NCI-H1930 (cell line): ENCODE data around the gene CCDC107.
"Not testable (repeated sequence)": the region's sequence is repeated elsewhere in the genome, so short reads cannot be mapped to it uniquely, and the experiment has no call there.

ENCODE experiments used
- DNase-seq, 2 experiments: peaks; one replicate each; lab custom pipeline; 2025; lab: John Stamatoyannopoulos, UW

CCDC107 gene

GRCh38 chr9:35637427-35637955, 20.6 kb upstream of the CCDC107 start:
- DNase-seq: not testable (repeated sequence)

DNA sequence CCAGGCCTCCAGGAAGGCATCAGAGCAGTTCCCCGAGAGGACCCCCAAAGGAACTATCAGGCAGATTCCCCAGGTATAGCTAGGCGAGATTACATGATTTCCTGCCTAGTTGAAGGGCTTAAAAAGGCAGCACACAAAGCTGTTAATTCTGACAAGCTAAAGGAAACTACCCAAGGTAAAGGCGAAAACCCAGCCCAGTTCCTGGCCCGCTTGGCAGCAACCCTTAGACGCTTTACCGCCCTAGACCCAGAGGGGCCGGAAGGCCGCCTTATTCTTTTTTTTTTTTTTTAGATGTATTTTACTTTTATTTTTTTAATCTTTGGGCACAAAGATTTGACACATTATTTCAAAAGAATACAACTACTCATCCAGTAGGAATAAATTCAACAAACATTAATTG, 19.3 kb upstream of the CCDC107 start:
- not testable (repeated sequence) for DNase-seq

DNA sequence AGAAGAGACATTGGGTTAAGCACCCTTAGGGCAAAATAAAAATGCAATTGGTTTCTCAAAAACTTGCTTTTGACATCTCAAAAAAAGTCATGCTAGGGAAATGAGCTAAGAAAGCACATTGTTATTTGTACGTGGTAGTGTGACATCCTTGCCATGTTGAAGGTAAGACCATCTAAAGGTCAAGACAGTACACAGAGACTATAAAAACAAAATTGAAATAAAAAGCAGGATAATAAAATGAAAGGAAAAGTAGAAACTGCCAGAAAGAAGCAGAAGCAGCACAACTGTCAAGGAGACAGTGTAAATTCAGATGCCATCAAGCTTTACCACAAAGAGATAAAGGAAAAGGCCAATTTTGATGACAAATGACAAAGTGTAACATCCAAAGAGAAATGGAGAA, 18.9 kb upstream of the CCDC107 start:
- DNase-seq: not testable (repeated sequence)

GRCh38 chr9:35639631-35640030, 18.5 kb upstream of the CCDC107 start:
- DNase-seq: no peak

DNA sequence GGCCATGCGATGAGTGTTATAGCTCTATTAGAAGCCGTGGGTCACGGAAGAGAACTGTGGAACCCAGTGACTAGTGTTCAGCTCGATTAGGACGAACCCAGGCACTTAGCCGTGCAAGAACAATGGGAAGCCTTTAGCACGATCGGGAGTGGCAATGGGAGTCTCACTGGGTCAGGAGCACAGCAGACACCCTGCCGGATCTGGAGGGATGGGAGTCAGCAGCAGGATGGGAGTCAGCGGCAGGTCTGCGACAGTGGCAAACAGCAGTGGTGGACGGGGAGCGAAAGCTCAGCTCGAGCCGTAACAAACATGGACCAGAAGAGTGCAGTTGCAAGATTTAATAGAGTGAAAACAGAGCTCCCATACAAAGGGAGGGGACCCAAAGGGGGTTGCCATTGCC, 17.7 kb upstream of the CCDC107 start:
- not testable (repeated sequence) for DNase-seq

DNA sequence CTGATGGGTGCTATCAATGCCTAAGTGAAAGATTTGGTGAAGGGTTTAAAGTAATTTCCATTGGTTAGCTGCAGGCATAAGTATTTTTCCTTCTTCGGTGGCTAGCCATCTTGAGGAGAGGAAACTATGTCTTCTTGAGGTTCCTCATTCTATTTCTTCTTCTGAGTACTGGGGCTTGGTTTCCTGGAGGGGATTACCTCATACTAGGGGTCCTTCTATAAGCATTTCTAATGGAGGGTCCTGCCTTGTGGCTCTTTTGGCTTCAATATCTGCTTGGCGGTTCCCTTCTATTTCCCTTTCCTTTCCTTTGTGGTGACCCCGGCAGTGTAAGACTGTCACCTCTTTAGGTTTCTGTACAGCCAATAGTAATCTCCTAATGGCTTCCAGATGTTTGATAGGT, 16.6 kb upstream of the CCDC107 start:
- not testable (repeated sequence) for DNase-seq

DNA sequence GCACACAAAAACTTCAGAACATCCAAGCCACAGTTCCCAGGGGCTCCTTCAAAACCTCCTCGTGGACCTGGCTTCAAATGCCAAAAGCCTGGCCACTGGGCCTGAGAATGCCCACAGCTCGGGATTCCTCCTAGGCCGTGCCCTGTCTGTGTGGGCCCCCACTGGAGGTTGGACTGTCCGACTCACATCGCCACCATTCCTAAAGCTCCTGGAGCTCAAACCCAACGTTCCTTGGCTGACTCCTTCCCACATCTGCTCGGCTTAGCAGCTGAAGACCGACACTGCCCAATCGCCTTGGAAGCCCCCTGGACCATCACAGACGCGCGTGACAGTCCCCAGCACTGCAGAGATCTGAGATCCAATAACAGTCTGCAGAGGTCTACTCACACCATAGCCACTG, 15.0 kb upstream of the CCDC107 start:
- DNase-seq: no peak

GRCh38 chr9:35645736-35646135, 12.4 kb upstream of the CCDC107 start:
- DNase-seq: not testable (repeated sequence)

GRCh38 chr9:35646153-35646532, 11.9 kb upstream of the CCDC107 start:
- DNase-seq: no peak

DNA sequence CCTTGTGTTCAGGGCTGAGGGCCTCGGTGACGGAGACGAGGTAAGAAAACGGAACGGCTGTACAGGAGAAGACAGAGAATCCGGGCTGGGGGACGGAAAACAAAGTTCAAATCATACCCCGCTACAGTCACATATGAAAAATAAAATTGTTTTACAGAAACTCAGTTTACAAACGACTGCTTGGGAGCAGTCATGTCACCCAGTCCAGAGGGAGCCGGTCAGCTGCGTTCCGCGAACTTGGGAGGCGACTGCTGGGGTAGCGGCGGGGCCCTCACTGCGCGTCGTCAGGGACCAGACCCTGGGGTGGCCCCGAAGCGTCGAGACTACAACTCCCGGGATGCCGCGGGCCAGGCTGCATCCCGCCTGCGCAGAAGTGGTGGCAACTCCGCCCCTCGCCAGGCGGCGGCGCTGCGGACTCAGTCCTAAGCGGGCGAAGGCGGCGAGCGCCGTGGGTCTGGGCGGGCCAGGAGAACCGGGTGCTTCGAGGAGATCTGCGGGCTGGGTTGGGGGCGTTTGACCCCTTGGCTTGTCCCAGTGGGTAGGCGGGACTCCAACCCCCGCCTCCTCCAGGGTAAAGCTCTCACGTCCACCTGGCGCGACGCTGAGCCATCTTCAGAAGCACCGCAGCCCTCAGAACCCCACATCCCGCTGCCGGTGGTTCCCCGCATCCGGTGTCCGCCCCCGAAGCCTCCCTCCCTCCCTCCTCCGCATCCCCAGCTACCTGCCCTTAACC, 11.4 kb upstream of the CCDC107 start:
- peak; percentile 88 to 92 for DNase-seq

DNA sequence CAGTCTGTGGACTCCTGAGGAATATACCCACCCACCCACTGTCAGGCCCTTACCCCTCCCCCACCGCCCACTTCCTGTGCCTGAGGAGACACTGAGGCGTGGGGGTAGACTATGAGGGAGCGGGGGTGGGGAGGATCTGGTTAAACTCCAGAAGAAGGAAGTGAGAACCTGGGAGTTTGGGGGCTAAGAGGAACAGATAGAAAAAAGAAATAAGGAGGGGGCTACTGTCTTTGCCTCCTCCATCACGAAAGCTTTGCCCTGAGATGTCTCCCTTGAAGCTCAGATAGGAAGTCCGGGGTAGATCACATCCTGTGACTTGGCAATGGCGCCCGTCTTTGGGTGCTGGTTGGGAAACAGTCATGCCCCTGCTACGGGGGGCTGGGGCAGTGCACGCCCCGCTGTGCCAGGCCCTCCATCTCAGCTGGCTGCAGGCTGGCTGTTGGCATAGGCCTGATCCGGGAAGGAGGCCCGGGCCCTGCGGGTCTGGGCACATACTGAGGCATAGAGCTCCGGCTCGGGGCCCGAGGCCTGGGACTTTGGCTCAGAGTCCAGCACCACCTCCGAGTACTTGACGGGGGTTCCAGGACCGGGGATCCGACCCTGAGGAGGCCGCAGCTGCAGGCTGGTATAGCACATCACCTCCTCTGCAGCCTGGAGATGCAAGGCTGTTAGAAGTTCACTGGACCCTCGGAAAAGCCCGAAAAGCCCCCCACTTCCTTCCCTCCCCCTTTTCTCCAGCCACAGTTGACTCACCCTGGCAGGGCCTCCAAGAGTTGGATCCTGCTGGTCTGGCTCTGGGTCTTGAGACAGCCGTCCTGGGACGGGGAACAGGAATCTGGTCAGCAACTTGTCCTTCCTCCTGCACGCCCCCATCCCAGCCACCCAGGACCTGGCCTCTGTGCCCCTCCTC, 8.4 kb upstream of the CCDC107 start:
- DNase-seq: no peak

DNA sequence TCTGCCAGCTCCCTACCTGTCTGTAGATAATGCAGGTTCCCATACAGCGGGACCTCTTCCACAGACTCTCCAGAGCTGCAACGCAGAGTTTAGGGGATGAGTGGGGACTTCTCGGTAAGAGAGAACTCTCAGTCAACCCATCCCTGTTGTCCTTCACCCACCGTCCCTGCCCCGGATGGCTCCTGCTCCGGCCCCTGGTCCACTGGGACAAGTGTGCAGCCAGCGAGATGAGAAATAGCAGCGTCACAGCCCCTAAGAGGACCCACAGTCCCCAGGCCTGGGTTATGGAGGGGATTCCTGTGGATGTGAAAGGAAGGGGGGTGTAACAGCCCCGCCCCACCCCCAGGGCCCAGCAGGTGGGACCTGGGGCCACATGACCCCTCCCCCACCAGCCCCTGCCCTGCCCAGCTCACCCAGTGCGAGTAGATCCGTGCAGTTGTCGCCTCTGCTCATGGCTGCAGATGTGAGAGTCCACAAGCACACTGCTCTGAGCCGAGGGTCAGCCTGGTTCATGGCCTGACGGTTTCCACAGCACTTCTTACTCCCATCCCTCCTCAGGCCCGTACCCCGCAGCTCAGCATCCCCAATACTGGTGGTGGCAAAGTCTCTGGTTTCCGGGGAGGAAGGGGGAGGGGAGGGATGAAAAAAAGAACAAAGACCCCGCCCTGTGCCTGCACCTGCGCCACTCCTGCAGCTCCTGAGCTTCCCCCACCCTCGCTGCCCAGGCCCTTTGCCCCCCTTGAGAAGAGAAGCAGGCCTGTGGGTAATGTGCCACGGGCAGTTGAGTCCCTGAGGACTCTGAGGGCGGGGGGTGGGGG, 7.5 kb upstream of the CCDC107 start, which contains the start of gene SIT1:
Gene SIT1, minus strand, starts transcription at position 591 of the 818 bp plus-strand sequence. Its CDS starts 78 bp downstream, at position 513.
- DNase-seq: no peak

DNA sequence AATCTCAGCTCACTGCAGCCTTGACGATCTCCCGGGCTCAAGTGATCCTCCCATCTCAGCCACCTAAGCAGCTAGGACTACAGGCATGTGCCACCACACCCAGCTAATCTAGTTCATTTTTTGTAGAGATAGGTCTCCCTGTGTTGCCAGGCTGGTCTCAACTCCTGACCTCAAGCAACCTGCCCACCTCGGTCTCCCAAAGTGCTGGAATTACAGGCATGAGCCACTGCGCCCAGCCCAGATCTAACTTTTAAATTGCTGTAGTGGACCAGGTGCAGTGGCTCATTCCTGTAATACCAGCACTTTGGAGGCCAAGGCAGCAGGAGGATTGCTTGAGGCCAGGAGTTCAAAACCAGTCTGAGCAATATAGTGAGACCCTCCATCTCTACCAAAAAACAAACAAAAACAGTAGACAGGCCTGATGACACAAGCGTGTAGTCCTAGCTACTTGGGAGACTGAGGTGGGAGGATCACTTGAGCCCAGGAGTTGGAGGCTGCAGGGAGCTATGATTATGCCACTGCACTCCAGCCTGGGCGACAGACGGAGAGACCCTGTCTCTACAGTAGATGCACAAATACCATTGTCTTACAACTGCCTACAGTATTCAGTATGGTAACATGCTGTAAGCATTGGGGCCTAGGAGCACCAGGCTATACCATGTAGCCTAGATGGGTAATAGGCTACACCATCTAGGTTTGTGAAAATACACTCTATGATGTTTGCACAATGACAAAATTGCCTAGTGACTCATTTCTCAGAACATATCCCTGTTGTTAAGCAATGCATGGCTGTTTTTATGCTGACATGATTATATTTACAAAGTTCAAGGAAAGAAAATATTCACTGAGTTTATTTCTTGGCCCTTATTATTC, 5.9 kb upstream of the CCDC107 start:
- DNase-seq: no peak

DNA sequence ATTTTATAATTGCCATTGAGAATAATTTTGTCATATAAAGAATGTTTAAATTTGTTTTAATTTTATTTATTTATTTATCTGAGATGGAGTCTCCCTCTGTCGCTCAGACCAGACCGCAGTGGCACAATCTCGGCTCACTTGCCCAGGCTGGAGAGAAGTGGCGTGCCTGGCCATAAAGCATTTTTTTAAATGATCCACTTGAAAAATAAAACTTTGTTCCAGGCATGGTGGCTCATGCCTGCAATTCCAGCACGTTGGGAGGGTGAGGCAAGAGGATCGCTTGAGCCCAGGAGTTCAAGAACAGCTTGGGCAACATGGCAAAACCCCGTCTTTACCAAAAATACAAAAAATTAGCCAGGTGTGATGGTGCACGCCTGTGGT, 5.3 kb upstream of the CCDC107 start:
- no peak for DNase-seq

DNA sequence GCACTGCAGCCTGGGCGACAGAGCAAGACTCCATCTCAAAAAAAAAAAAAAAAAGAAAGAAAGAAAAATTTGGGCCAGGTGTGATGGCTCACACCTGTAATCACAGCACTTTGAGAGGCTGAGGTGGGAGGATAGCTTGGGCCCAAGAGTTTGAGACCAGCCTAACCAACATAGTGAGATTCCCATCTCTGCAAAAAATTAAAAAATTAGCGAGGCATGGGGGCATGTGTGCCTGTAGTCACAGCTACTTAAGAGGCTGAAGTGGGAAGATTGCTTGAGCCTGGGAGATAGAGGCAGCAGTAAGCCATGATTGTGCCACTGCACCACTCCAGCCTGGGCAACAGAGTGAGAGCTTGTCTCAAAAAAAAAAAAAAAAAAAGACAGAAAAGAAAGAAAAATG, 4.5 kb upstream of the CCDC107 start:
- DNase-seq: no peak

DNA sequence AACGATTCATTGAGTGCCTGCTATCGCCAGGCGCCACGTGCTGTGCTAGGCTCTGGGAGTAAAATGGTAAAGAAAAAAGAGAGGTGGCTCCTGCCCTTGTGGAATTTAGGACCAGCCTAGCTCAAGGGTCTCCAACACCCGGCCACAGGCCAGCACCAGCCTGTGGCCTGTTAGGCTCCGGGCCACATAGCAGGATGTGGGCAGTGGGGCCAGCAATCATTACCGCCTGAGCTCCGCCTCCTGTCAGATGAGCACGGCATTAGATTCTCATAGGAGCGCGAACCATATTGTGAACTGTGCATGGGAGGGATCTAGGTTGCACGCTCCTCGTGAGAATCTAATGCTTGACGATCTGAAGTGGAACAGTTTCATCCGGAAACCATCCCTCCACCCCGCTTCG, 1.7 kb upstream of the CCDC107 start:
- DNase-seq: no peak

DNA sequence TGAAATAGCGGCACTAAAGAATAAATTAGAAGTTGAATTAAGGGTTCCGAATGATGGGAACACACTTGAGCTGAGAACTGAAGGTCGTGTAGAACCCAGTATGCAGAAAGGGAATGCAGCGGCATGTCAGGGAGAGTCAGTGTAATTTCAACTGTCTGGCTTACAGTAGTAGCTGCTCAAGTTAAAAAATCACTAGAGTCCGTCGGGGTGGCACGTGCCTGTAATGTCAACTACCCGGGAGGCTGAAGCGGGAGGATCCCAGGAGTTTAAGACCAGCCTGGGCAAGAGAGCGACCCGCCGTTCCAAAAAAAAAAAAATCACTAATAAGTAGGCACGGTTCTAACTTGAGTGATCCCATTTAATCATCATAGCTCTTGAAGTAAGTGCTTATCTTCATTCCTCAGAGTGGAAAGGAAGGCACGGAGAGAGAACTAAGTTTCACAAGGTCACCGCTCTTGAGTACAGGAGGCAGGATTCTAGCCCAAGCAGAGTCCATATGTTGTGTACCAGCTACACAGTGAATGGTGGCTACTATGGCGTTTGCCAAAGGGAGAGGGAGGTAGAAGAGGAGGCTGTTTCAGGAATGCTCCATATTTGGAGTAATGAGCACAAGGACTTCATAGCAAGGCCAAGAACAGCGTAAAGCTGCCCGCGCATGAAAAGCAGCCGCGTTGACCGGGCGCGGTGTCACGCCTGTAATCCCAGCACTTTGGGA, 1.1 kb upstream of the CCDC107 start:
- peak in 1 of 2 experiments; percentile 59 for DNase-seq

DNA sequence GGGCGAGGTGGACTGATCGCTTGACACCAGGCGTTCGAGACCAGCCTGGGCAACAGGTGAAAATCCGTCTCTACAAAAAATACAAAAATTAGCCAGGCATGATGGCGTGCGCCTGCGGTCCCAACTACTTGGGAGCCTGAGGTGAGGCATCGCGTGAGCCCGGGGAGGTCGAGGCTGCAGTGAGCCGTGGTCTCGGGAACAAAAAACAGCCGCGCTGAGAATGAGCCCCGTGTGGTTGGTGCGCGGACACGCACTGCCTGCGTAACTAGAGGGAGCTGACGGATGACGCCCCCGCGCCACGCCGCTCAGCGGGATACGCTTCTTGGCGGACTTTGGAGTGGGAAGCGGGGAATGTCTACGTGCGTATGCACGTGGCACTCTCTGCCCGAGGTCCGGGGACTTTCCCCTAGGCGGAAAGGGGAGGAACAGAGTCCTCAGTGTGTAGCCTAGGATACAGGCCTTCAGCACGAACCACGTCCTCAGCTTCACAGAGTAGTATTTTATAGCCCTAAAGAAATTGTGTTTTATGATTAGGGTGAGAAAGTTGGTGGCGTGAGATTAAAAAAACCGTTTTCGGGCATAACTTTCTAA, 451 bp upstream of the CCDC107 start, which contains the start of gene RMRP:
Gene RMRP, minus strand, starts transcription at position 474 of the 591 bp plus-strand sequence.
- peak; percentile 99 for DNase-seq

GRCh38 chr9:35658968-35659220, 802 bp downstream of the CCDC107 start:
- DNase-seq: no peak

DNA sequence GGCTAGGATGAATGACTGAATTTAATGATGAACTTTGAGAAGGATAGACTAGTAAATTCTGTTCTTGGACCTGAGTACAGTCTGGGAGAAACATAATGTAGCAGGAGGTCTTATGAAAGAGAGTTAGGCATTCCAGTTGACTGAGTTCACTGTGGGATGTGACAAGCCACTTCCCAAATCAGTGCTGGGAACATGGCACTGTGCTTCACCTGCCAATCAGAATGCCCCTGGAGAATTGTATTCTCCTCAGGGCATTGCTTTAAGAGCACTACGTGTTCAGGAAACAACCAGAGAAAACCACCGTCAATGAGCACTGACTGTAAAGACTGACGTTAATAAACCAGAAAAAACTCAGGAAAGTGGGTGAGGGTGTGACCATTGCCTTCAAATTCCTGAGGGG, 1.2 kb downstream of the CCDC107 start:
- no peak for DNase-seq
